Hippocampal formation (tissue), 2 donors: ENCODE results near the gene RRP1B.
"Not testable (repeated sequence)": the region's sequence is repeated elsewhere in the genome, so short reads cannot be mapped to it uniquely, and the experiment has no call there.

Experiments used
- DNase-seq, 2 donors: peaks; one replicate each; lab custom pipeline; 2025; lab: John Stamatoyannopoulos, UW

RRP1B gene

GRCh38 chr21:43697758-43698643 is 38.6 kb downstream of the RRP1B start:
- DNase-seq = no peak

DNA sequence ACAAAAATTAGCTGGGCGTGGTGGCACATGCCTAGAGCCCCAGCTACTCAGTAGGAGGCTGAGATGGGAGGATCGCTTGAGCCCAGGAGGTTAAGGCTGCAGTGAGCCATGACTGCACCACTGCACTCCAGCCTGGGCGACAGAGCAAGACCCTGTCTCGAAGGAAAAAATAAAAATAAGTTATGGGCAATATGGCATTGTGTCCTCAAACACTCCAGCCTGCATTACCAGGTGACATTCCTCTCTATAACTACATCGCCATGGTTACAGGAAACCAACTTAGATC is 40.1 kb downstream of the RRP1B start:
- DNase-seq = not testable (repeated sequence)

DNA sequence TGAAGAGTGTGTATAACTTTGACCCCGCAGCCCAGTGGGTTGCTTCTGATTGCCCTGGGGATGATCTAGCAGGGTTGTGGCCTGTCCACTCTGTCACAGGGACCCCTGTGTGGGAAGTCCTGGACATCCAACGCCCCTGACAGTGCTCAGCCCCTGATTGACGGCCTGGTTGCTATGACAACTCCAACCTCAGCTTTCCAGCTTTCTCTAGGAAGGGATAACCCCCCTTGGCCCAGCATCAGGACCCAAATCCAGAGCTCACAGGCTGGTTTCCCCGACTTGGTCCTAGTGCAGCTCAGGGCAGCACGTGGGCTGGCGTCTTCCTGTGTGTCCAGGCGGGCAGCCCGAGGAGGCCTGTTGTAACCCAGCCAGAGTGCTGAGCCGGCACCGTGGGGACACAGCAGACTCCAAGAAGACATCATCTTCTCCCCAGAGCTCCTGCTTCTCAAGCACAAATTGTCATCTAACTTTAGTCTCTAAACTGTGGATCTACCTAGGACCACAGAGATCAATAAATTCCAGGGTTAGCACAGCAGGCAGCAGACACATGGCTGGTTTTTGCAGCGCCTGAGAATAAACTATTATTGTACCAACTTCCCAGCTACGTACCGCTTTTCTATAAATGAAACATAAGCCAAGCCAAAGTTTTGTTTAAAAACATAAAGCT is 40.7 kb downstream of the RRP1B start:
- no peak for DNase-seq

DNA sequence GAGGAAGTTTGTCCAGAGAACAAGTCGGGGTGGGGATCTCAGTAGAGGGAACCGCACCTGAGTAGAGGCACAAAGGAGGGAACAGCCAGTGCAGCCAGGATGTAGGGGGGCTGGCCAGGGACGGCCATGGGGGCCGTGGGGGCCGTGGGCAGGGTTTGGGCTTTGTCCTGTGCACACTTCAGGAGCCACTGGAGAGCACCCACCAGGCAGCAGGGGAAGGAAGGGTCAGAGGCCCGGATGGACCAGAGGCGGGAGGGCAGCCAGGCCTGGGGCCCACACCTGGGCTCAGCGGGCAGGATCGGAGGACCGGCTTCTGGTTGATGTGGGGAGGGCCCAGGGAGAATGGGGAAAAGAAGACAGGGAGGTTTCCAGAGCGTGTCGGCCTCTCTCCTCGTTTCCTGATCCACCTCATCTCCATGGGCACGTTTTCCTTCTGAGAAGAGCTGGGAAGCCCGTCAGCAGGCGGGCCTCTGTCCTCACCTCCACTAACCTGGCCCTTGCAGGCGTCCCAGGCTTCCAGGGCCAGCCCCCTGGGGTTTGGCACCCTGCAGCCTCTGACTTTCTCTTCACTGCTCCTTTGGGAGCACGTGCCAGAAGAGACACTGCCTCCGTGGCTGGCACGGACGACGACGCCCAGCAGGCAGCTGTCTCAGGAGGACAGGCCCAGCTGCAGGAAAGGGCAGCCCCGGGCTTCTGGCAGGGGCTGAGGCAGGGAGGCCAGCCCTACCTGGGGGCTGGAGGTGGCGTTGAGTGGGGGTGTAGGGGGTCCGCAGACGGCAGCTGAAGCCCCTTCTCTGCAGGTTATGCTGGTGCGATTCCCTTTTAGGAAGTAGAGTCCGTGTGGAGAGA is 42.8 kb downstream of the RRP1B start:
- no peak for DNase-seq

DNA sequence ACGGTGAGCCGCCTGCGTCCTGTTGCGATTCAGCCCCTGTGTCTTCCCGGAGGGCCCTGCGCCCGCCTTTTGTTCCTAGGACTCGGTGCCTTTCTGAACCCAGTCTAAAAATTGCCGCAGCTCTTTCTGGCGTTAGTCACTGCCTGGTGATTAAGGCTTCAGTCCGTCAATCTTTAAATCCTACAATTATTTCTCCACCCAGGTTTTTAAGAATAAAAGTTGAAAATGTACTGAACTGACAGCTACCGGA is 43.4 kb downstream of the RRP1B start:
- no peak for DNase-seq

DNA sequence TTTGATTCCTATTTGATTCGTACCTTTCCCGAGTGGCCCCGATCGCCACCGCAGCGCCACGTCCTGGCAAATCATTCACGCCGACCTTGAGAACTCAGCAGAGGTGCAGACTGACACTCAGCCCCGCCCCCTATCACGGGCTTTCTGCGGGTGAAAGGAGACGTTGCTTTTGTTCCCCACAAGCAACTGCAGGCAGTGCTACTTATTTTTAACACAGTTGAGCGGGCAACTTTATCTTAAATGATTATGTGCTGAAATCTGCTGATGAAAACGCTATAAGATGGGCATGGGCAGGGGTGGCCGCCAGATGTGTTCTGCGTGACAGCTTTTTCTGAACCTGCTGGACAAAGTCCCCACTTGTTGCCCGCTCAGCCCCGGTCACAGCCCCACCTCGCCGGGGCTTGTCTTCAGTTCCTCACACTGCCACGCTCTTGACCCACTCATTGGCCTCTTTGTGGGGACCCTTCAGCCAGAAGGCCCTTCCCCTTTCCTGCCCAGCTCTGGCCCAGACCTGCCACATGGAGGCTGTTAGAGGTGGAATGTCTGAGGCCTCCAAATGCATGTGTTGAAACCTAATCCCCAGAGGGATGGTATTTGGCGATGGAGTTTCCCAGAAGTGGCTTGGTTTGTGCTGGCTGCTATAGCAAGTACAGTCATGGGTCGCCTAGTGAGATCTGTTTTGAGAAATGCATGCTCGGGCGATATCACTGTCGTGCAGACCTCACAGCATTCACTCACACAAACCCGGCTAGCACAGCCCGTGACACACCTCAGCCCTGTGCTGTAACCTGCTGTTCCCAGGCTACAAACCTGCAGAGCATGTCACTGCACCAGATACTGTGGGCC is 43.9 kb downstream of the RRP1B start:
- no peak for DNase-seq

DNA sequence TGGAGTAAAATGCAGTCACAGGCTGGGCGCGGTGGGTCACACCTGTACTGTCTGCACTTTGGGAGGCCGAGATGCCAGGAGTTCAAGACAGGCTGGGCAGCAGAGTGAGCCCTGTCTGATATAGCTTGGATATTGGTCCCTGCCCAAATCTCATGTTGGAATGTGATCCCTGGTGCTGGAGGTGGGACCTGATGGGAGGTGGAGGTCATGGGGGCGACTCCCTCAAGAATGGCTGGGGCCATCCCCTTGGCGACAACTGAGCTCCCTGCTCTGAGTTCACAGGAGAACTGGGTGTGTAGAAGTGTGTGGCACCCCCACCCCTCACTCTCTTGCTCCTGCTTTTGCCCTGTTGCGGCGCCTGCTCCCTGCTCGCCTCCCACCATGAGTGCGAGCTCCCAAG is 48.1 kb downstream of the RRP1B start:
- DNase-seq = no peak

DNA sequence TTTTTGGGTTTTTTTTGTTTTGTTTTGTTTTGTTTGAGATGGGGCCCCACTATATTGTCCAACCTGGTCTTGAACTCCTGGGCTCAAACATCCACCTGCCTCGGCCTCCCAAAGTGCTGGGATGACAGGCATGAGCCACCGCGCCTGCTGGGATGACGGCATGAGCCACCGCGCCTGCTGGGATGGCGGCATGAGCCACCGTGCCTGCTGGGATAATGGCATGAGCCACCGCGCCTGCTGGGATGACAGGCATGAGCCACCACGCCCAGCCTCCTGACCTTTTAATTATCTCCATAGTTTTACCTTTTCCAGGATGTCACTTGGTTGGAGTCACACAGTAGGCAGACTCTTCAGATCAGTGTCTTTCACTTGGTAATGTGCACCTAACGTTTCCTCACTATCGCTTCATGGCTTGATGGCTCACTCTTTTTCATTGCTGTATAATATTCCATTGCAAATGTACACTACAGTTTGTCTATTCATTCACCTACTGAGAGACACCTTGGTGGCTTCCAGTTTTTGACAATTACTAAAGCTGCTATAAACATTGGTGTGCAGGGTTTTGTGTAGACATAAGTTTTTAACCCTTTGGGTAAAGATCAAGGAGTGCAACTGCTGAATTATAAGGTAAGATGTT is 49.5 kb downstream of the RRP1B start:
- no peak for DNase-seq

DNA sequence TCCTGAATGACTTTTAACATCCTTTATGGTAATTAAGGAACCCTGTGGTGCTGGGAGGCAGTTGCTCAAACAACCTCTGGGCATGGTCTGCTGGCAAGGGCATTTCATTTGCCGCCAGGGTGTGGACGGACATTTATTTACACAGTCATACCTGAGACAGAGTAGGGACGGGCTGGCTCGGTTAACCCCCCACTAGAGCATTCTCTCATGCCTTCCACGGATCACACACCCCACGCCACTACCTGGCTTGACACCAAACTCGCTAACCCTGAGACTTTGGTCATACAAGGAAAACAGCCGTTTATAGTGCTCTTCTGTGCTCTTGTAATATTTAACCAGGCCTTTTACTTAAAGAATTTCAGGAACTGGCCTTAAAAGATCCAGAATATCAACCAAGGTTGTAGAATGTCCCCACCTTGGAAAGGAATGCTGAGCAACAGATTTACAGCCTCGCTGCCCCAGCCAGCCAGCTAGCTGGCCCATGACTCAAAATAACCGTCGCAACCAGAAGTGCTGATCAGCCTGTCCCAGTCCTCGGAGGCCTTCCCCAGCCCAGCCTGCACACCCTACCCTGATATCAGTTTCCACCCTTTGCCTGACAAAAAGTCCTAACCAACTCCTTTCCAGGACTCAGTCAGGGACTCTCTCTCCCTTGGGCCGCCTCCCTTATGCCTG is 53.0 kb downstream of the RRP1B start:
- DNase-seq = no peak

GRCh38 chr21:43713123-43713522 is 53.8 kb downstream of the RRP1B start:
- DNase-seq = not testable (repeated sequence)

DNA sequence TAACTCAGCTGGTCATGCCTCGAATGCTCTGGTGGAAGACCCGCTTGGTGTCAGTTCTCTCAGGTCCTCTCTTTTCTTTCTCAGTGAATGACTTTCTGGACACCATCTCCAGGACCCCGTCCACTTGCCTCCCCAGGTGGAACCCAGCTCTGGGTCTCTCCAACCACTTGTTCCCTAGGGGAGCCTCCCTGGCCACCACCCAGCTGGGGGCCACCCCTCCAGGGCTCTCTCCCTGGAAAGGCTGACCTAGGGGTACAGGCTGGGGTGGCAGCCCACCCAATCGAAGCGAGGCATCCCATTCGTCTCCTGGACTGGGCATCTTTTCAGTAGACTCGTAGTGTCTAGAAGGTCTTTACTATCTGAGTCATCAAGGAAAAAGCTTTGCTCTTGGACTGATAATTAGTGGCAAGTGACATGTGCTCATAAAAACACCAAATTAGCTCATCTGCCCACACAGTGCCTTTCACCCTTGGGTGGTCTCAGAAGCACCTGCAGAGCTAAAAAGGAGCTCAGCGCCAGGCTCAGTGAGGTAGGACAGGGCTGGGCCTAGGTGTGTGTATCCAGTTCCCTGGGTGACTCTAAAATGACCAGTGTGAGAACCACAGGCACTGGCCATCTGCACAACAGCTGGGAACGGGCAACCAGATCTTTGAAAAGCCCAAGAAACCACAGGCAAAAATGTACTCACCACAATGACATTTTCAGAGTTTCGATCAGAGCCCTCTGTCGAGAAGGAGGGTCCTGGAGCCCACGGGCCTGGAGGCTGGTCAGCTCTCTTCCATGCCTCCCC is 57.2 kb downstream of the RRP1B start:
- DNase-seq = no peak

DNA sequence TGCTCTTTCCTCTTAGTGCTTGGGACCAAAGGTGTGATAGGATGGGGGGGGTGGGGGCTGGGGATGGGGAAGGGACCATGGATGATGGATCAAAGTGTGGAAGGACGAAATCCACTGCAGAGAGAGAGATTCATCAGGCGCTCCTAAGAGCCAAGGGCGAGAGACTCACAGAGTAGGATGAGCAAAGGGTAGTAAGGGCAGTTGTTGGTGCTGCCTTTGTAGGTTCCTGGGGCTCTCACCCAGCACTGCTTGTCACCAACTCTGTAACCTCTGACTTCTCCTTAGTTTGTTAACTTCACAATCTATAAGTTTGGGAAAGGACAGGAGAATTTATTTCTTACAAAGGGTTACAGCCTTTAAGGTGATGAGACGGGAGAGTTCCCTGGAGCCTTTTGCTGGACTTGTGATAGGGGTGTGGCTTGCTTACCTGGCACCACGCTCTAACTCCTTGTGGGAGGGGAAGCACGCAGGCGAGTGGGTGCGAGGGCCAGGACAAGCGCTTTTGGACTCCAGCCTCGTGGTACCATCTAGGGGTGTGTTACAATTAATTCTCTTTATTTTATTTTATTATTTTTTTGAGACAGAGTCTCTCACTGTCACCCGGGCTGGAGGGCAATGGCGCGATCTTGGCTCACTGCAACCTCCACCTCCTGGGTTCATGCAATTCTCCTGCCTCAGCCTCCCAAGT is 58.0 kb downstream of the RRP1B start:
- DNase-seq = no peak

DNA sequence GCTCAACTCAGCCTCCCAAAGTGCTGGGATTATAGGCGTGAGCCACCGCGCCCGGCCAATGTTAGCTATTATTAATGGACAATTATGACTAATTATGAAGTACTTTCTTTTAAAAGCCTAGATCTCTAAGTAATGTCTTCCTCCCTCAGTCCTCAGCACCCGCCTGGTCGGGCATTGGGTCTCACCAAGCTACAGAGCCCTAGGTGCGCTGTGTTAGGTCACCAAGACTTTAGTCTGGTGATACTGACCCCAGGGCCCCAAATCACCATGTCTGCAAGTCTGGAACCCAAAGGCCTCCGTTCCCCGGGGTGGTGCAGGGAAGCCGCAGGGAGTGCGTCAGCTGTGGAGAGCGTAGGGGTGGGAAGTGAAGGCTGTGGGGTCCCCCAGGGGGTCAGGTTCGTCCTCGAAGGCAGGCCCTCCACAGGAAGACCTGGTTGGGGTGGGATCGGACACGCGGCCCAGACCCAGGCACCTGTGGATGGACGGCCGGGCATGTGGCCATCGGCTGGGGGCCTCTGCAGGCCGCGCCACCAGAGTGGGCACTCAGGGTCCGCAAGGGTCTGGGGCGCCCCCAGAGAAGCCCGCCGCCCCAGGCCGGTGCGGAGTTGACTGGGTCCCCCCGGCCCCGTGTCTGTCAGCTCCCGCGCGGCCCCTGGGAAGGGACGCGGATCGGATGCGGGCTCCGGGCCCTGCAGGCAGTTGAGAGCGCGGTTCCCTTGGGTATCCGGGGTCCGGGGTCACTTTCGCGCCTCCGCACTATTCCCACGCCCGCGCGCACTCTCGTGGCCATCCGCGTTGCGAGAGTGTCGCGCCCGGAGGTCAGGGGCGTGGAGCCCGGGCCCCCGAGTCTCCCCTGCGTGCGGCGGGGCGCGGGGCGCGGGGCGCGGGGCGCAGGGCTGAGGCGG is 58.9 kb downstream of the RRP1B start:
- DNase-seq = no peak

DNA sequence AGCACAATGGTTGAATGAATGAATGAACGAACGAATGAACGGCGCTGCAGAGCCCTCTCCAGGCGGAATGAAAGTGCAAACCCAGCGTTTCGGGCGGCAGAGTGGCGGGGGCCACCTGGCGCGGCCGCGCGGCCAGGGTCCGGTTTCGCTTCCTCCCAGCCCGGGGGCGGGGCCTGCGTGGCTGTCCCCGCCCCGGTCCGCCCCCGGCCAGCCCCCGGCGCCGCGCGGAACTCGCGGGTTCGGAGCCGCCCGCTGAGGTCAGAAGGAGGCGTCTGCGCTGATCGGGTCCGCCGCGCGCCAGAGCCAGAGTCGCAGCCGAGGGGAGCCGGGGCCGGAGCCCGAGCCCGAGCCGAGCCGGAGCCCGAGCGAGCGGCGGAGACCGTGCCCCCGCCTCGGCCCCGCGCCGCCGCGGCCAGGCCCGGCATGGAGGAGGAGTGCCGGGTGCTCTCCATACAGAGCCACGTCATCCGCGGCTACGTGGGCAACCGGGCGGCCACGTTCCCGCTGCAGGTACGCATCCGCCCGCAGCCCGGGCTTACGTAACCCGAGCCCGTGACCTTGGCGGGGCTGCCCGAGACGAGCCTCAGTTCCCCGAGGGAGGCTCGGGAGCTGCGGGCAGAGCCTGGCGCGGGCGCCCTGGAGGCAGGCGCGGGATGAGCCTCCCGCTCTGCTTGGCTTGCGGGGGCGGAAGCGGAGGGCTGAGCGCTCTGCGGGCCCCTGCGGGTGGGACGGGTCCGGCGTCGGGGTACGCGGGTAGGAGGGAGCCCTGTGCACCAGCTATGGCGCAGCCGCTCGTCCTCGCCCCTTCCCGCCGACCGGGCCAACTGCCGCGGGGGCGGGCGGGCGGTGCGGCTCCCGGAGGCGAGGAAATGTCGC is 59.8 kb downstream of the RRP1B start, which contains the start of gene PDXK:
Gene PDXK, plus strand, starts transcription at position 258 of the 876 bp plus-strand sequence. Its CDS starts 166 bp downstream, at position 424.
- peak; percentile 50 to 77 for DNase-seq

DNA sequence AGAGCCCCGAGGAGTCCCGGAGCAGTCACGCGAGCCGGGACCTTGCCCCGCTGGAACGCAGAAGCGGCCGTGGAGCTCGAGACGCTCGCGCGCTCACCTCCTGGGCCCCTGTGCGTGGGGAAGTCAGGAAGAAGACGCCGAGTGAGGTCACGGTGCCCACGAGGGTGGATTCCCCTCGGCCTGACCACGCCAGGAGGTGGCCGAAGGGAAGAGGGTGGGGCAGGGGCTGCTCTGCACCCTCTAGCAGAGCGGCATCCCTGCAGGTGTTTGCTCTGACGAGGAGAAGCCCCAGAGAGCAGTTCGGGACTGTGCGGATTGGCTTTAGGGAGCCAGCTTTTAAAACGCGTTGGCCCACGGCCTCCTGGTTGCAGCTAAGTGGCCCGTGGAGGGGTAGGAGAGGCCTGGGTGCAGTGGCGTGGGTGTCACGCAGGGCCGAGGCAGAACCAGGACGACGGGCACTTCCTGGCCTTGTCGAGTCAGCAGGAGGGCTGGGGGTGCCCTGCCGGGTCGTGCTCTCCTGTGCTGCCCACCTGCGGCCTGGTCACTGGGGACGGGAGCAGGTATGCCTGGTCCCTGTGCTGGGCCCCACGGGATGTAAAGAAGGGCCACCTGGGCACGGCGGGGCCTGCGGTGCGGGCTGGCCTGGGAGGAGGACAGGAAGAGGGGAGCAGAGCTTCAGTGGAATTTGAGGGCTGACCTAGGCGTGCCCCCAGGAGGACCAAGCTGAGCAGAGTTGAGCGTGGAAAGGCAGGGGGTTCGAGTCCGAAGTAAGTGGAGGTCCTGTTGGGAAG is 60.6 kb downstream of the RRP1B start:
- DNase-seq = no peak

DNA sequence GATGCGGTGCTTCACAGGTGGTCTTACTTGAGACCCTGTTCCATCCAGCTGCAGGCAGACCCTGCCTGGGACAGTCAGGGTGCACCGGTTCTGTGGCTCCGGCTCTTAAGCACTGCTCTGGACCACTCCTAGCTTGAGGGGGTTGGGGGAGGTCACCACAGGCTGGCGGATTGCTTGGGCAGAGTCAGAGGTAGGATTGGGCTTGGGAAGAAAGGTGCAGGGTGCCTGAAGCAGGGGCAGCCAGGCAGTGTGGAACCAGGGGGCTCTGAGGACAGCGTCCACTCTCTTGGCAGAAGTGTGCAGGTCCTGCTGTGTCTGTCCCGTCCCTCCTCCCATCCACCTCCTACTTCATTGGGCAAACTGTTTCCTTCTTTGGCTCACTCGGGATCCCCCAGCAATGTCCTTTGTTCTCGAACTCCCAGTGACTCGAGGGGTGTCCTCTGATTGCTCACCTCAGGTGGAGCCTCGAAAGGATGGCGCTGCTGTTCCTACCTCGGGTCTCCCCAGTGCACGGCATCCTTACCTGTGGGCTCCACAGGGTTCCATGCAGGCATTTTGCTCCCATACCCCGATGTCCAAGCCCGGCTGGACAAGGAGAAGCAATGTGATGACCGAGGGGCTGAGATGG is 61.3 kb downstream of the RRP1B start:
- no peak for DNase-seq
